PFSK-1 (cell line): Measurements from ENCODE around the gene CSF1R.

Experiments
- POLR2AphosphoS5 ChIP-seq: IDR thresholded peaks from 2 replicates; pipeline ENCODE4 v1.6.1; 2012; ENCODE audit warnings: low read depth, mild to moderate bottlenecking, control low read depth, low read length, moderate library complexity
- SIN3A ChIP-seq: IDR thresholded peaks from 2 replicates; pipeline ENCODE4 v1.6.1; 2012; ENCODE audit warnings: mild to moderate bottlenecking, low read length, moderate library complexity, borderline replicate concordance; ENCODE audit not compliant: insufficient read depth

DNA sequence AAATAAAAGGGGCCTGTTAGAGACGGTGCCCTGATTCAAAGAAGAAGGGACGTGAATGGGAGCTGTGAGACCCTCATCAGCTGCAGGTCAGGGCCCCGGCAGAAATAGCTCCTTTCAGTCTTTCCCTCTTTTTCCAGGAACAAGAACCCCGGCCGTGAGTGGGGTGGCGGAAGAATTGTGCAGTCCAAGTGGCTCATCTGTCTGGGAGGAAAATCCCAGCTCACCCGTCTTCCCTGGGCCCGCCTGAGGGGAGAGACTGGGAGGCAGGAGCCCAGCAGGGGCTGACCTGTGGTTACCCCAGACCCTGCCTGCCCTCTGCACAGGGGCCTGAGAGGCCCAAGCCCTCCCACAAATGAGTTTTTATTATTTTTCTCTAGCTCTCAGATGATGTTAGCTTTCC, 24.8 kb upstream of the CSF1R start:
- TF ChIP-seq POLR2AphosphoS5 (no peak), SIN3A (no peak)
